DOHH2 (cell line): ENCODE data around the gene KLHL18.

Experiments used
- H3F3A ChIP-seq: fragments of 200-600 bp; sonication (generic), shearing (Covaris generic); 2 replicates; pipeline ENCODE4 v1.6.0; 2016; ENCODE audit warnings: antibody characterized with exemption, mild to moderate bottlenecking; ENCODE audit not compliant: control insufficient read depth, insufficient read depth
- H3K27ac ChIP-seq: fragments of 200-600 bp; sonication (generic); 2 replicates; pipeline ENCODE4 v1.5.1; 2014; ENCODE audit warnings: low read depth, mild to moderate bottlenecking, low read length, moderate library complexity
- H3K27me3 ChIP-seq: fragments of 200-600 bp; sonication (generic); 2 replicates; pipeline ENCODE4 v1.6.1; 2014; ENCODE audit warnings: mild to moderate bottlenecking, low read length, mixed read lengths; ENCODE audit not compliant: control insufficient read depth
- H3K36me3 ChIP-seq: fragments of 200-600 bp; sonication (generic); 2 replicates; pipeline ENCODE4 v1.6.1; 2014; ENCODE audit warnings: mild to moderate bottlenecking, low read length, moderate library complexity, mixed read lengths; ENCODE audit not compliant: control insufficient read depth
- H3K4me1 ChIP-seq: fragments of 200-600 bp; sonication (generic); 2 replicates; pipeline ENCODE4 v1.6.1; 2014; ENCODE audit warnings: mild to moderate bottlenecking, low read length, mixed read lengths; ENCODE audit not compliant: control insufficient read depth
- H3K4me2 ChIP-seq: fragments of 200-600 bp; sonication (generic); 2 replicates; pipeline ENCODE4 v1.6.0; 2014; ENCODE audit warnings: mild to moderate bottlenecking, low read length, moderate library complexity
- H3K4me3 ChIP-seq: fragments of 200-600 bp; sonication (generic); 2 replicates; pipeline ENCODE4 v1.5.1; 2014; ENCODE audit warnings: mild to moderate bottlenecking, low read length, mixed read lengths
- H3K79me2 ChIP-seq: fragments of 200-600 bp; sonication (generic); 2 replicates; pipeline ENCODE4 v1.6.1; 2014; ENCODE audit warnings: mild to moderate bottlenecking, low read length, mixed read lengths; ENCODE audit not compliant: control insufficient read depth
- H3K9me2 ChIP-seq: fragments of 200-600 bp; sonication (generic); replicated peaks from 2 replicates; pipeline ENCODE4 v1.6.1; 2014; ENCODE audit warnings: mild to moderate bottlenecking, low read length, mixed read lengths; ENCODE audit not compliant: control insufficient read depth
- H3K9me3 ChIP-seq: fragments of 200-600 bp; sonication (generic); 2 replicates; pipeline ENCODE4 v1.6.1; 2014; ENCODE audit warnings: antibody characterized with exemption, low read length, mixed read lengths; ENCODE audit not compliant: control insufficient read depth, insufficient read depth
- H4K20me1 ChIP-seq: fragments of 200-600 bp; sonication (generic); 2 replicates; pipeline ENCODE4 v1.6.0; 2014; ENCODE audit warnings: low read depth, mild to moderate bottlenecking, antibody characterized with exemption, low read length, moderate library complexity; ENCODE audit not compliant: control insufficient read depth, insufficient read depth
- EZH2phosphoT487 ChIP-seq: fragments of 200-600 bp; sonication (generic); IDR thresholded peaks from 2 replicates; pipeline ENCODE4 v1.6.1; 2017; ENCODE audit warnings: borderline replicate concordance, mild to moderate bottlenecking, antibody characterized with exemption, low read length, moderate library complexity, mixed read lengths
- TF ChIP-seq, protein P1 (sequence below): fragments of 200-600 bp; sonication (generic); IDR thresholded peaks from one replicate; pipeline ENCODE4 v1.5.1; 2014; ENCODE audit warnings: antibody characterized with exemption, mild to moderate bottlenecking, low read depth, low read length; ENCODE audit not compliant: poor library complexity, severe bottlenecking

KLHL18 gene

DNA sequence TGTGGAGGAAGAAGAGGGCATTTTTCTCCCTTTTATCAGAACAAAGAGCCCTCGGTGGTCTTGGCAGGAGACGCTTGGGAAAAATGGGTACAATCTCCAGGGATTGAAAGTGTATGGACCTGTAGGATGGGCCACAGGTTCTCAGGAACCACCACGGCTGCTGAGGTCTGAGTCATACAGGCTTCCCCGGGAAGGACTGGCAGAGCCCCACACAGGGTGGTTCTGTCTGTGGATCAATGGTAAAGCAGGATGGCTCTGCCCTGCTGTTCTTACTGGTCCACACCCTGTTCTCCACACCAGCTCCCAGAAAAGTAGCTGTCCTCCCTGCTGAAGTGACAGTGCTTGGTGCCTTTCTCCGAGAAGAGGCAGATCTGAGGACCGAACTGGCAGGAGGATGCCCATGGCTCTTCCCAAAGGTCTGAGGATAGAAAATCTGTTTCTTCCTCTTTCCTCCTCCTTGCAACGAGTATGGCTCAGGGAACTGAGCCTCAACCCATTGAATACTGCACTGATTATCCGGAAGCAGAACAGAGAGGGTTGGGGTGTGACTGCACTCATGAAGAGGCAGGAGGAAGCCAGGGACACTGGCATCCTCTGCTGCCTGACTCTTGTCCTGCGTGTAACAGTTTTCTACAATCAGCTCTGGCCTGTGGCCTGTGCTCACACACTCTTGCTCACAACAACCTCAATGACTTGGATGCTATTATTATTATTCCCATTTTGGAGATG lies 39.2 kb upstream of the KLHL18 start:
- Histone ChIP-seq H3K4me3 (no peak overlapping the region), H3F3A (no peaks in the 10 kb centered on the region), H3K79me2 (no peaks in the 10 kb centered on the region), H3K9me3 (no peaks in the 10 kb centered on the region), H3K4me1 (no peaks in the 10 kb centered on the region), H3K27me3 (no peaks in the 10 kb centered on the region), H4K20me1 (no peaks in the 10 kb centered on the region), H3K27ac (no peak overlapping the region), H3K9me2 (no peaks in the 10 kb centered on the region), H3K36me3 (no peaks in the 10 kb centered on the region), H3K4me2 (no peak overlapping the region)
- TF ChIP-seq, protein P1, sequence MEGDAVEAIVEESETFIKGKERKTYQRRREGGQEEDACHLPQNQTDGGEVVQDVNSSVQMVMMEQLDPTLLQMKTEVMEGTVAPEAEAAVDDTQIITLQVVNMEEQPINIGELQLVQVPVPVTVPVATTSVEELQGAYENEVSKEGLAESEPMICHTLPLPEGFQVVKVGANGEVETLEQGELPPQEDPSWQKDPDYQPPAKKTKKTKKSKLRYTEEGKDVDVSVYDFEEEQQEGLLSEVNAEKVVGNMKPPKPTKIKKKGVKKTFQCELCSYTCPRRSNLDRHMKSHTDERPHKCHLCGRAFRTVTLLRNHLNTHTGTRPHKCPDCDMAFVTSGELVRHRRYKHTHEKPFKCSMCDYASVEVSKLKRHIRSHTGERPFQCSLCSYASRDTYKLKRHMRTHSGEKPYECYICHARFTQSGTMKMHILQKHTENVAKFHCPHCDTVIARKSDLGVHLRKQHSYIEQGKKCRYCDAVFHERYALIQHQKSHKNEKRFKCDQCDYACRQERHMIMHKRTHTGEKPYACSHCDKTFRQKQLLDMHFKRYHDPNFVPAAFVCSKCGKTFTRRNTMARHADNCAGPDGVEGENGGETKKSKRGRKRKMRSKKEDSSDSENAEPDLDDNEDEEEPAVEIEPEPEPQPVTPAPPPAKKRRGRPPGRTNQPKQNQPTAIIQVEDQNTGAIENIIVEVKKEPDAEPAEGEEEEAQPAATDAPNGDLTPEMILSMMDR: no peak

- H3K27me3 ChIP-seq: no peaks in the 10 kb centered on the region
- H3K4me3 ChIP-seq: no peak overlapping the region
- no peak overlapping the region for H3K27ac ChIP-seq
- H3K9me3 ChIP-seq: no peaks in the 10 kb centered on the region
- H3K79me2 ChIP-seq: no peaks in the 10 kb centered on the region
- TF ChIP-seq, protein P1: no peak
- no peak for TF ChIP-seq EZH2phosphoT487
- H3F3A ChIP-seq: no peaks in the 10 kb centered on the region
- H4K20me1 ChIP-seq: no peaks in the 10 kb centered on the region
- H3K9me2 ChIP-seq: no peaks in the 10 kb centered on the region
- H3K4me1 ChIP-seq: no peaks in the 10 kb centered on the region
- no peak overlapping the region for H3K4me2 ChIP-seq
- H3K36me3 ChIP-seq: no peaks in the 10 kb centered on the region
These were observed 38.1 kb upstream of the KLHL18 start for GRCh38 chr3:47244531-47245100.

GRCh38 chr3:47245271-47245670 lies 37.5 kb upstream of the KLHL18 start:
- Histone ChIP-seq H3K9me2 (no peaks in the 10 kb centered on the region), H3K27me3 (no peaks in the 10 kb centered on the region), H3K9me3 (no peaks in the 10 kb centered on the region), H4K20me1 (no peaks in the 10 kb centered on the region), H3K4me1 (no peaks in the 10 kb centered on the region), H3F3A (no peaks in the 10 kb centered on the region), H3K4me2 (no peak overlapping the region), H3K4me3 (no peak overlapping the region), H3K79me2 (no peaks in the 10 kb centered on the region), H3K27ac (no peak overlapping the region), H3K36me3 (no peaks in the 10 kb centered on the region)
- TF ChIP-seq EZH2phosphoT487: no peak
- TF ChIP-seq, protein P1: no peak
